ENCODE results near the gene C11orf68. TPM values are rescaled to one million over a fixed set of nuclear protein-coding genes. Genes with fewer than 3 reads are reported as not detected.
A peak's percentile ranks its signal among the peaks of the same experiment; 100 is the strongest.
"Not testable (repeated sequence)": the region's sequence is repeated elsewhere in the genome, so short reads cannot be mapped to it uniquely, and the experiment has no call there.

C11orf68 gene
- polyA plus RNA-seq, 4 donors: 36.8 to 50.2 (median 38.8) TPM

GRCh38 chr11:65892137-65892540 is 26.7 kb downstream of the C11orf68 start:
- not testable (repeated sequence) for DNase-seq (ENCODE audit: low read depth in 4 of 4, low spot score in 3 of 4)

GRCh38 chr11:65891219-65892136 is 27.4 kb downstream of the C11orf68 start:
- DNase-seq (ENCODE audit: low read depth in 4 of 4, low spot score in 3 of 4): no peak

GRCh38 chr11:65890324-65891218 is 28.3 kb downstream of the C11orf68 start, which contains the start of gene CCDC85B:
TSS of gene CCDC85B (plus strand) at chr11:65890673. CDS start at chr11:65890784, 111 bp downstream.
- DNase-seq (ENCODE audit: low read depth in 4 of 4, low spot score in 3 of 4): peak; percentile 85 to 92 (median 92)

GRCh38 chr11:65888163-65888814 is 30.6 kb downstream of the C11orf68 start, which contains the start of gene FIBP:
TSS of gene FIBP (minus strand) at chr11:65888471. CDS start at chr11:65888418, 53 bp downstream.
- DNase-seq (ENCODE audit: low read depth in 4 of 4, low spot score in 3 of 4): peak; percentile 89 to 94 (median 92)

GRCh38 chr11:65887723-65888162 is 31.1 kb downstream of the C11orf68 start:
- DNase-seq (ENCODE audit: low read depth in 4 of 4, low spot score in 3 of 4): no peak

GRCh38 chr11:65886826-65887722 is 31.8 kb downstream of the C11orf68 start:
- DNase-seq (ENCODE audit: low read depth in 4 of 4, low spot score in 3 of 4): no peak

GRCh38 chr11:65885808-65886536 is 32.9 kb downstream of the C11orf68 start:
- DNase-seq (ENCODE audit: low read depth in 4 of 4, low spot score in 3 of 4): no peak

GRCh38 chr11:65885231-65885630 is 33.6 kb downstream of the C11orf68 start:
- DNase-seq (ENCODE audit: low read depth in 4 of 4, low spot score in 3 of 4): no peak

GRCh38 chr11:65884716-65885092 is 34.2 kb downstream of the C11orf68 start:
- DNase-seq (ENCODE audit: low read depth in 4 of 4, low spot score in 3 of 4): no peak

GRCh38 chr11:65883786-65884715 is 34.8 kb downstream of the C11orf68 start:
- no peak for DNase-seq (ENCODE audit: low read depth in 4 of 4, low spot score in 3 of 4)

GRCh38 chr11:65883058-65883761 is 35.7 kb downstream of the C11orf68 start:
- DNase-seq (ENCODE audit: low read depth in 4 of 4, low spot score in 3 of 4): no peak

GRCh38 chr11:65882120-65883057 is 36.5 kb downstream of the C11orf68 start:
- no peak for DNase-seq (ENCODE audit: low read depth in 4 of 4, low spot score in 3 of 4)

- no peak for DNase-seq (ENCODE audit: low read depth in 4 of 4, low spot score in 3 of 4)
These were observed 37.9 kb downstream of the C11orf68 start for GRCh38 chr11:65880844-65881421.

- DNase-seq (ENCODE audit: low read depth in 4 of 4, low spot score in 3 of 4): no peak
These were observed 38.8 kb downstream of the C11orf68 start for GRCh38 chr11:65880027-65880426.

GRCh38 chr11:65879617-65880016 is 39.2 kb downstream of the C11orf68 start, which contains the start of gene CTSW:
TSS of gene CTSW (plus strand) at chr11:65879837. CDS start at chr11:65879855, 18 bp downstream.
- no peak for DNase-seq (ENCODE audit: low read depth in 4 of 4, low spot score in 3 of 4)
